ENCODE results near the gene ZNF410. TPM values are rescaled to one million over a fixed set of nuclear protein-coding genes. Genes with fewer than 3 reads are reported as not detected.
A peak's percentile ranks its signal among the peaks of the same experiment; 100 is the strongest.
"Not testable (repeated sequence)": the region's sequence is repeated elsewhere in the genome, so short reads cannot be mapped to it uniquely, and the experiment has no call there.

ZNF410 gene, protein sequence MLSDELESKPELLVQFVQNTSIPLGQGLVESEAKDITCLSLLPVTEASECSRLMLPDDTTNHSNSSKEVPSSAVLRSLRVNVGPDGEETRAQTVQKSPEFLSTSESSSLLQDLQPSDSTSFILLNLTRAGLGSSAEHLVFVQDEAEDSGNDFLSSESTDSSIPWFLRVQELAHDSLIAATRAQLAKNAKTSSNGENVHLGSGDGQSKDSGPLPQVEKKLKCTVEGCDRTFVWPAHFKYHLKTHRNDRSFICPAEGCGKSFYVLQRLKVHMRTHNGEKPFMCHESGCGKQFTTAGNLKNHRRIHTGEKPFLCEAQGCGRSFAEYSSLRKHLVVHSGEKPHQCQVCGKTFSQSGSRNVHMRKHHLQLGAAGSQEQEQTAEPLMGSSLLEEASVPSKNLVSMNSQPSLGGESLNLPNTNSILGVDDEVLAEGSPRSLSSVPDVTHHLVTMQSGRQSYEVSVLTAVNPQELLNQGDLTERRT
- 38.5 TPM for polyA plus RNA-seq
- long read RNA-seq, donor 1, partial matches to known transcripts, result 5 of 9 reads
- long read RNA-seq, donor 1, other reads (novel, unspliced or antisense), result 0 of 9 reads
- long read RNA-seq, donor 2, transcript ZNF410-211 (12 exons, 2,601 nt), result major isoform, 5 of 7 reads
- long read RNA-seq, donor 2, partial matches to known transcripts, result 0 of 7 reads
- long read RNA-seq, donor 2, other reads (novel, unspliced or antisense), result 0 of 7 reads
- long read RNA-seq, donor 3, result 0 reads
- long read RNA-seq, donor 4, partial matches to known transcripts, result 0 of 1 reads
- long read RNA-seq, donor 4, other reads (novel, unspliced or antisense), result 0 of 1 reads
- long read RNA-seq, donor 5, partial matches to known transcripts, result 0 of 3 reads
- long read RNA-seq, donor 5, other reads (novel, unspliced or antisense), result 0 of 3 reads
- long read RNA-seq, donor 6, partial matches to known transcripts, result 0 of 6 reads
- long read RNA-seq, donor 6, other reads (novel, unspliced or antisense), result 0 of 6 reads
- long read RNA-seq, donor 7, partial matches to known transcripts, result 8 of 14 reads
- long read RNA-seq, donor 7, other reads (novel, unspliced or antisense), result 0 of 14 reads
- long read RNA-seq, donor 8, transcript ZNF410-211 (12 exons, 2,601 nt), result major isoform, 5 of 7 reads
- long read RNA-seq, donor 8, partial matches to known transcripts, result 0 of 7 reads
- long read RNA-seq, donor 8, other reads (novel, unspliced or antisense), result 0 of 7 reads
- long read RNA-seq, donor 9, transcript ZNF410-211 (12 exons, 2,601 nt), result major isoform, 5 of 6 reads
- long read RNA-seq, donor 9, partial matches to known transcripts, result 0 of 6 reads
- long read RNA-seq, donor 9, other reads (novel, unspliced or antisense), result 0 of 6 reads
- long read RNA-seq, donor 10, partial matches to known transcripts, result 0 of 5 reads
- long read RNA-seq, donor 10, other reads (novel, unspliced or antisense), result 0 of 5 reads
- long read RNA-seq, donor 11, partial matches to known transcripts, result 9 of 14 reads
- long read RNA-seq, donor 11, other reads (novel, unspliced or antisense), result 0 of 14 reads

DNA sequence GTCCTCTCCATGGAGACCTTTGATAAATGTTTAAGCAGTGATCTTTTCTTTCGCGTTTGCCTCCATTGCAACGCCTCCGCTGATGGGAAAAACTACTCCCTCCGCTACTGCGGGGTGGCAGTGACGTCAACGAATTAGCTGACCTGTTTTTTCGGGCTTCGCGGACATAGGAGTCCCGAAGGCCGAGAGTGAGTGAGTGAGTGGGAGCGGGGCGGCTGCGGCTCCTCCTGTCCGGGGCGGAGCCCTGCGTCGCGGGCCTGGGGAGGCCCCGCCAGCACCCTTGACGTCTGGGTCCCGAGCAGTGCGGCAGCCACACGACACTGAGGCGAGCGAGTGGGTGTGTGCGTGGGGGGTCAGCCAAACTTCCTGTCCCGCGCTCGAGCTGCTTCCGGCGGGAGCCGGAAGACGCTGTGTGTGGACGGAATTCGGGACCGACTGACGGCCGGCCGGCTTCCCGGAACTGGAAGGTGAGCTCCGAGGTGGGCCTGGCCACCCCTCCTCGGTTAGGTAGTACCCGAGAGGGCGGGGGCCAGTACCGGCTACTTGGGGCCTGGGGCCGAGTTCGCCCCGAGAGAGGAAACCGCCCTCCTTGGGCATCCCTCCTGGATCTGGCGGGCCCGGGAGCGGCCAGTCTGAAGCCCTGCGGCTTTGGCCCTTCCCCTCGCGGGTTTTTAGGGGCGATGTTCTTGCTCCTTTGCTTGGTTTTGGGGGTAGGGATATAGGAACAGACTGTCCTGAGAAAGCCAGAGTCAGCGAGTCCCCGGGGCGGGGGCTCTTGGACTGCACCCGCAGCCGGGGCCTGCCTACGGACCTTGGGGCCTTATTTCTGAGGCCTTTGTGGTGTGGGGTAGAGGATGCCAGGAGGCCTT is at the start of gene ZNF410:
Gene ZNF410 (plus strand): TSS at position 411 of the 869 bp plus-strand sequence. CDS start 5,317 bp downstream, outside the sequence.
- Histone ChIP-seq H3K9me3 (ENCODE audit: control insufficient read depth, low read depth, low read length) (no peaks in the 10 kb centered on the region), H3K27me3 (ENCODE audit: control insufficient read depth, insufficient read depth, low read length) (no peaks in the 10 kb centered on the region), H3K36me3 (ENCODE audit: control insufficient read depth, insufficient read depth, low read length) (no peaks in the 10 kb centered on the region), H3K4me1 (ENCODE audit: control insufficient read depth, insufficient read depth, low read length) (peaks cover 9% of the 10 kb centered on the region), H3K27ac (ENCODE audit: low read length) (peak within 1 kb of the TSS; percentile 90), H3K4me3 (ENCODE audit: low read length) (peak within 1 kb of the TSS; percentile 93)
- peak; percentile 91 to 96 for DNase-seq
- WGBS (ENCODE audit: insufficient coverage, low lambda C conversion rate), result no CpG with 5 or more reads among the region's 65 CpGs

DNA sequence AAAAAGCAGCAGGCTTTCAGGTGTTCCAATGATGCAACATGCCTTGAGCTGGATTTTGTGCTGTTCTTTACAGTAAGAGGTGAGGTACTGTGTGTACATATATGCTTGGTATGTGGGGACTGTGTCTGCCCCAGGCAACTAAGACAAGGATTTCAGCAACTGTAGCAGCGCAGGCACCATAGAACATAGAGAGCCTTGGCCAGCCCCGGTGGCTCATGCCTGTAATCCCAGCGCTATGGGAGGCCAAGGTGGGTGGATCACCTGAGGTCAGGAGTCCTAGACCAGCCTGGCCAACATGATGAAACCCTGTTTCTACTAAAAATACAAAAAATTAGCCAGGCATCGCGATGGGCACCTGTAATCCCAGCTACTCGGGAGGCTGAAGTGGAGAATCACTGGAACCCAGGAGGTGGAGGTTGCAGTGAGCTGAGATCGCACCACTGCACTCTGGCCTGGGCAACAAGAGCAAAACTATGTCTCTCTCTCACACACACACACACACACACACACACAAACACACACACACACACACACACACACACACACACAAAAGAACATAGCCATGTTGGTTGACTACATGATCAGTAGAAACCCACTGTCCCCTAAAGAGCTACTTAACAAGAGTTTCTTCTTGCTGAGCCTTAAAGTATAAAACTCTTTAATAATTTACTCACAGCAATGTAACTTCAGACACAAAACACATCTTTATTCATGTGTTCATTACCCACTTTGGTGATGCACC is 48.2 kb upstream of the ZNF410 start:
- not testable (repeated sequence) for H3K27me3 ChIP-seq (ENCODE audit: control insufficient read depth, insufficient read depth, low read length); H3K36me3 ChIP-seq (ENCODE audit: control insufficient read depth, insufficient read depth, low read length); H3K4me1 ChIP-seq (ENCODE audit: control insufficient read depth, insufficient read depth, low read length); DNase-seq; H3K27ac ChIP-seq (ENCODE audit: low read length); H3K9me3 ChIP-seq (ENCODE audit: control insufficient read depth, low read depth, low read length); H3K4me3 ChIP-seq (ENCODE audit: low read length)
- no CpG with 5 or more reads among the region's 7 CpGs for WGBS (ENCODE audit: insufficient coverage, low lambda C conversion rate)

DNA sequence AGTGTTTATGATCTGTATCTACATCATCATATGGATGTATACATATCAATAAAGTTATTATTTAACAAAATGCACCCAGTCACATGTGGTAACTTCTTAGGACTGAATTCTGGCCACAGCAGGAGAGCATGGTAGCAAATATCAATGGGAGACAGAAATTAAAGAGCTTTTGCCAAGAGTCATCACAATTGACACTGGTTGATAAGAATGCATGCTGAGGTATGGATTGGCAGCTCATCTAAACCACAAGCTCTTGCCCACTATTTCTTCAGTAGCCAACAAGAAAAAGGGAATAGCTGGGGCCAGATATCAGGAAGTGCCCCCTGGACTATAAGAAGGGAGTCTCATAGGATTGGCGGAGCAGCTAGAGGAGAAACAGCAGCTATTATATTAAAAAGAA is 44.5 kb upstream of the ZNF410 start:
- Histone ChIP-seq H3K36me3 (ENCODE audit: control insufficient read depth, insufficient read depth, low read length) (no peaks in the 10 kb centered on the region), H3K9me3 (ENCODE audit: control insufficient read depth, low read depth, low read length) (peaks cover 4% of the 10 kb centered on the region), H3K4me1 (ENCODE audit: control insufficient read depth, insufficient read depth, low read length) (no peaks in the 10 kb centered on the region), H3K27ac (ENCODE audit: low read length) (no peak overlapping the region), H3K4me3 (ENCODE audit: low read length) (no peak overlapping the region), H3K27me3 (ENCODE audit: control insufficient read depth, insufficient read depth, low read length) (no peaks in the 10 kb centered on the region)
- no peak for DNase-seq
- WGBS (ENCODE audit: insufficient coverage, low lambda C conversion rate), result no CpG with 5 or more reads among the region's 1 CpG

DNA sequence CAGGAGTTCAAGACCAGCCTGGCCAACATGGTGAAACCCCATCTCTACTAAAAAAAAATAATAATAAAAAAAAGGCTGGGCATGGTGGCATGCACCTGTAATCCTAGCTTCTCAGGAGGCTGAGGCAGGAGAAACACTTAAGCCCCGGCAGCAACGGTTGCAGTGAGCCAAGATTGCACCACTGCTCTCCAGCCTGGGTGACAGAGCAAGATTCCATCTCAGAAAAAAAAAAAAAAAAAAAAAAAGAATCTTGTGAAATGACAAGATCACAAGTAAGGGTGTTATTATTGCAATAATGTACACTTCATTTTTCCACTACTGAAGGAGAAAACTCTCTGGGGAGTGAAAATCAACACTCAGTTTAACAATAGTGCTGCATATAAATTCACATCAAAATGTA is 43.8 kb upstream of the ZNF410 start:
- Histone ChIP-seq H3K4me3 (ENCODE audit: low read length) (no peak overlapping the region), H3K9me3 (ENCODE audit: control insufficient read depth, low read depth, low read length) (peaks cover 4% of the 10 kb centered on the region), H3K27ac (ENCODE audit: low read length) (no peak overlapping the region), H3K27me3 (ENCODE audit: control insufficient read depth, insufficient read depth, low read length) (no peaks in the 10 kb centered on the region), H3K4me1 (ENCODE audit: control insufficient read depth, insufficient read depth, low read length) (no peaks in the 10 kb centered on the region), H3K36me3 (ENCODE audit: control insufficient read depth, insufficient read depth, low read length) (no peaks in the 10 kb centered on the region)
- DNase-seq, result no peak
- no CpG with 5 or more reads among the region's 2 CpGs for WGBS (ENCODE audit: insufficient coverage, low lambda C conversion rate)

DNA sequence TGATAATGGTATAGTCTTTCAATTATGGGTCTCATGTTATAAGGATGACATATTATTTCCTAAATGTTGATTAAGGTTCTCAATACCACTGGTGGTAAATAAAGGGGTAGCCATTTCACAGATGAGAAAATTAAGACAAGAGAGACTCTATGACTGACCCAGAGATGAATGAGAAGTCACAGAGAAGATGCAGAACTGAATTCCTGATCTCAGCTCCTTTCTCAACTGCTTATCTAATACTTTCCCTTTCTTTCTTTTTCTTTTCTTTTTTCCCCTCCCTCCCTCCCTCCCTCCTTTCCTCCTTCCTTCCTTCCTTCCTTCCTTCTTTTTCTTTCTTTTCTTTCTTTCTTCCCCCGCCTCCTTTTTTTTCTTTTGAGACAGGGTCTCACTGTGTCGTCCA is 43.4 kb upstream of the ZNF410 start:
- Histone ChIP-seq H3K9me3 (ENCODE audit: control insufficient read depth, low read depth, low read length) (peaks cover 4% of the 10 kb centered on the region), H3K4me1 (ENCODE audit: control insufficient read depth, insufficient read depth, low read length) (no peaks in the 10 kb centered on the region), H3K36me3 (ENCODE audit: control insufficient read depth, insufficient read depth, low read length) (no peaks in the 10 kb centered on the region), H3K27me3 (ENCODE audit: control insufficient read depth, insufficient read depth, low read length) (no peaks in the 10 kb centered on the region), H3K27ac (ENCODE audit: low read length) (no peak overlapping the region), H3K4me3 (ENCODE audit: low read length) (no peak overlapping the region)
- DNase-seq, result no peak
- 100% methylated on average over 1 of the region's 2 CpGs for WGBS (ENCODE audit: insufficient coverage, low lambda C conversion rate)

DNA sequence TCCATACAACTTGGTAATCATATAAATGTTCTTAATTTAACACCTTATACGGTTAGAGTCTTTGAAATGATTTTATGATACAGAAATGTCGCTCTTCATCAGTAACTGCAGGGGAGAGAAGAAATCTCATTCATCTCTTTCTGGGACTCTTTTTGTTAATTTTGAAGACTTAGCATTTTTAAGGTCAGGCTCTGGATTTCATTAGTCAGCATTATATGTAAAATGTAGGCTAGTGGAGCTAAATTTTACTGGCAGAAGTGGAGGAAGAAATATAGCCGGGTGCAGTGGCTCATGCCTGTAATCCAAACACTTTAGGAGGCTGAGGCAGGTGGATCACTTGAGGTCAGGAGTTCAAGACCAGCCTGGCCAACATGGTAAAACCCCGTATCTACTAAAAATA is 39.7 kb upstream of the ZNF410 start:
- H3K9me3 ChIP-seq (ENCODE audit: control insufficient read depth, low read depth, low read length), result peaks cover 4% of the 10 kb centered on the region
- WGBS (ENCODE audit: insufficient coverage, low lambda C conversion rate), result 83% methylated on average over 1 of the region's 4 CpGs
- no peak for DNase-seq

DNA sequence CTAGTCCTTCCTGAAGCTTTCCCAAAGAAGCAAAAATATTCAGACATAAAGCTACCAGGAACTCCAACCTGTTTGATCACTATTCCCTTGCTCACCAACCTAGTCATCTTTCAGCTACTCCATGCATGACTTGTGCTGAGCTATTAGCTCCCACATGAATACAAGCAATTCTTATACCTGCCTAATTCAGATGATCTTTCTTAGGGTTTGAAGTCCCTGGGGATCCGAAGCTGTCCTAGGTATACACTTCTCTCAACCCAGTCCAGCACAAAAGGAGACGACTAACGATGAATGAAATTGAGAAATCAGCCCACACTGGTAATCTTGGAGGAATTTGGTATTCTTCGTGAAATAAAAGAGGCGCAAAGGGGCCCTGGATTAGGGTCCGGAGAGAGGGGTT is 35.7 kb upstream of the ZNF410 start:
- peak overlapping the region; percentile 95 for H3K27ac ChIP-seq (ENCODE audit: low read length)
- no peaks in the 10 kb centered on the region for H3K36me3 ChIP-seq (ENCODE audit: control insufficient read depth, insufficient read depth, low read length)
- peaks cover 1% of the 10 kb centered on the region for H3K9me3 ChIP-seq (ENCODE audit: control insufficient read depth, low read depth, low read length)
- H3K4me3 ChIP-seq (ENCODE audit: low read length), result peak overlapping the region; percentile 74
- H3K4me1 ChIP-seq (ENCODE audit: control insufficient read depth, insufficient read depth, low read length), result peaks cover 23% of the 10 kb centered on the region
- no peaks in the 10 kb centered on the region for H3K27me3 ChIP-seq (ENCODE audit: control insufficient read depth, insufficient read depth, low read length)
- no CpG with 5 or more reads among the region's 6 CpGs for WGBS (ENCODE audit: insufficient coverage, low lambda C conversion rate)
- DNase-seq, result peak in 1 of 2 donors; percentile 46

More for the DNA sequence above, 39.7 kb upstream of the ZNF410 start:
- H3K4me1 ChIP-seq (ENCODE audit: control insufficient read depth, insufficient read depth, low read length), result peaks cover 17% of the 10 kb centered on the region
- H3K4me3 ChIP-seq (ENCODE audit: low read length), result no peak overlapping the region
- no peak overlapping the region for H3K27ac ChIP-seq (ENCODE audit: low read length)
- no peaks in the 10 kb centered on the region for H3K27me3 ChIP-seq (ENCODE audit: control insufficient read depth, insufficient read depth, low read length)
- H3K36me3 ChIP-seq (ENCODE audit: control insufficient read depth, insufficient read depth, low read length), result no peaks in the 10 kb centered on the region

DNA sequence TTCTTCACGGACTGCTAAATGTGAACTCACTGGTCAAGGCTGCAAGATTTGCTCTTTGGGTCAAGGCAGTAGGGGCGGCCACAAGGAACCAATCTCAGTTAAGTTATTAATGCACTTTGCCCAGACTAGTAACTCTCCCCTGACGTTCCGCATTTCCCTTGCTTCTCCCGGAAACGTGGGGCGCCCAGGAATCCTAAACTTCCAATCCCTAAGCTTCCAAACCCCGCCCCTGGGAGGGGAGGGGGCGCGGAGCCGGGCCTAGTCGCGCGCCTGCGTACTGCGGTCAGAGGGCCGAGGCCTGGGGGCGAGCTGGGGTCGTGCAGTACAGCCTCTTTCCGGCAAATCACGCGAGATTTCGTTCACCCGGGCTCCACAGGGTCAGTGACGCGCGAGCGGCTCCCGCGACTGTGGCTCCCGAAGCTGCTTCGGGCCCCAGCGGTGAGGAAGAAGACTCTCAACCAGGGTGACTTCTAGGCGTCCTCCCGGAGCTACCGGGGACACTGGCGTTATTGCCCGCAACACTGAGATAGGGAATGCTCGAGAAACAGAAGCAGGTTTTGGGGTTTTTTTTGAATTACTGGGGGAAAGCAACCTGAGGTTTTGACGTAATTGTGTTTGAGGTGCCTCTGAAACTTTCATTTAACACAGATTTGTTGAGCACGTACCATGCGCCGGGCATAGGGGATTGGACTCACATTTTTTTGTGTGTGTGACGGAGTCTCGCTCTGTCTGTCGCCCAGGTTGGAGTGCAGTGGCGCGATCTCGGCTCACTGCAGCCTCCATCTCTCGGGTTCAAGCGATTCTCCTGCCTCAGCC is 34.9 kb upstream of the ZNF410 start, which contains the start of gene PTGR2:
Gene PTGR2 (plus strand): TSS at position 265 of the 816 bp plus-strand sequence. CDS start 7,032 bp downstream, outside the sequence.
- peak within 1 kb of the TSS; percentile 74 for H3K4me3 ChIP-seq (ENCODE audit: low read length)
- no CpG with 5 or more reads among the region's 51 CpGs for WGBS (ENCODE audit: insufficient coverage, low lambda C conversion rate)
- peak; percentile 96 to 99 for DNase-seq
- H3K27me3 ChIP-seq (ENCODE audit: control insufficient read depth, insufficient read depth, low read length), result no peaks in the 10 kb centered on the region
- no peaks in the 10 kb centered on the region for H3K9me3 ChIP-seq (ENCODE audit: control insufficient read depth, low read depth, low read length)
- no peaks in the 10 kb centered on the region for H3K36me3 ChIP-seq (ENCODE audit: control insufficient read depth, insufficient read depth, low read length)
- peaks cover 23% of the 10 kb centered on the region for H3K4me1 ChIP-seq (ENCODE audit: control insufficient read depth, insufficient read depth, low read length)
- H3K27ac ChIP-seq (ENCODE audit: low read length), result peak within 1 kb of the TSS; percentile 95

All from large intestine (tissue), 12 donors.